ENCODE data around the gene LENEP.
"Not testable (repeated sequence)": the region's sequence is repeated elsewhere in the genome, so short reads cannot be mapped to it uniquely, and the experiment has no call there.

The LENEP gene

DNA sequence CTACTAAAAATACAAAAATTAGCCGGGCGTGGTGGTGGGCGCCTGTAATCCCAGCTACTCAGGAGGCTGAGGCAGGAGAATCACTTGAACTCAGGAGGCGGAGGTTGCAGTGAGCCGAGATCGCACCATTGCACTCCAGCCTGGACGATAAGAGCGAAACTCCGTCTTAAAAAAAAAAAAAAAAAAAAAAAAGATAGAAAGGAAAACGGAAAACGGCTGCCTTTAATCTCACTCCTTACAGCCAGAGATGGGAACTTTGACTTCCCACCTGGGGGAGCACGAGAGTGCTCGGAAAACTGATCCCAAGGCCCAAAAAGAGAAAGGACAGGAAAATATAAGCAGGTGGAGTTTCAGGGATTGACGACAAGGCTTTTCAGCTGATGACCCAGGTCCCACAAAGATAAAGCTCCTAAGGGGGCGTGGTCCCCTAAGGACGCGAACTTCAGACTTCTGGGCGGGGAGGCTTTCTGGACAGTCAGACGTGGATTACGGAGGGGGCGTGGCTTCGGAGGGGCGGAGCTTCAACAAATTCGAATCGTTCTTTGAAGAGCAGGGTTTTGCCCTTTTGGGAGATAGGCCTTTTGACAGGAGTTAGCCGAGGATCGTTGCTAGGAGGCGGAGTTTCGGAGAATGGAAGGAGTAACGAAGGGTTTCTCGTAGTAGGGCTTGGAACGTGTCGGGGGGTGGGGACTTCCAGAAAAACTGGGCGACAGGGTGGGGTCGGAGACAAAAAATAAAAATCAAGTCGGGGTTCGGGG lies 19.9 kb upstream of the LENEP start:
- TF ChIP-seq ZFX (IDR thresholded peaks at IDR 0.05) = no peak
- TF ChIP-seq, protein P1, sequence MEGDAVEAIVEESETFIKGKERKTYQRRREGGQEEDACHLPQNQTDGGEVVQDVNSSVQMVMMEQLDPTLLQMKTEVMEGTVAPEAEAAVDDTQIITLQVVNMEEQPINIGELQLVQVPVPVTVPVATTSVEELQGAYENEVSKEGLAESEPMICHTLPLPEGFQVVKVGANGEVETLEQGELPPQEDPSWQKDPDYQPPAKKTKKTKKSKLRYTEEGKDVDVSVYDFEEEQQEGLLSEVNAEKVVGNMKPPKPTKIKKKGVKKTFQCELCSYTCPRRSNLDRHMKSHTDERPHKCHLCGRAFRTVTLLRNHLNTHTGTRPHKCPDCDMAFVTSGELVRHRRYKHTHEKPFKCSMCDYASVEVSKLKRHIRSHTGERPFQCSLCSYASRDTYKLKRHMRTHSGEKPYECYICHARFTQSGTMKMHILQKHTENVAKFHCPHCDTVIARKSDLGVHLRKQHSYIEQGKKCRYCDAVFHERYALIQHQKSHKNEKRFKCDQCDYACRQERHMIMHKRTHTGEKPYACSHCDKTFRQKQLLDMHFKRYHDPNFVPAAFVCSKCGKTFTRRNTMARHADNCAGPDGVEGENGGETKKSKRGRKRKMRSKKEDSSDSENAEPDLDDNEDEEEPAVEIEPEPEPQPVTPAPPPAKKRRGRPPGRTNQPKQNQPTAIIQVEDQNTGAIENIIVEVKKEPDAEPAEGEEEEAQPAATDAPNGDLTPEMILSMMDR (conservative IDR thresholded peaks at IDR 0.05) = no peak
- H3K27ac ChIP-seq = peak overlapping the region; percentile 84

DNA sequence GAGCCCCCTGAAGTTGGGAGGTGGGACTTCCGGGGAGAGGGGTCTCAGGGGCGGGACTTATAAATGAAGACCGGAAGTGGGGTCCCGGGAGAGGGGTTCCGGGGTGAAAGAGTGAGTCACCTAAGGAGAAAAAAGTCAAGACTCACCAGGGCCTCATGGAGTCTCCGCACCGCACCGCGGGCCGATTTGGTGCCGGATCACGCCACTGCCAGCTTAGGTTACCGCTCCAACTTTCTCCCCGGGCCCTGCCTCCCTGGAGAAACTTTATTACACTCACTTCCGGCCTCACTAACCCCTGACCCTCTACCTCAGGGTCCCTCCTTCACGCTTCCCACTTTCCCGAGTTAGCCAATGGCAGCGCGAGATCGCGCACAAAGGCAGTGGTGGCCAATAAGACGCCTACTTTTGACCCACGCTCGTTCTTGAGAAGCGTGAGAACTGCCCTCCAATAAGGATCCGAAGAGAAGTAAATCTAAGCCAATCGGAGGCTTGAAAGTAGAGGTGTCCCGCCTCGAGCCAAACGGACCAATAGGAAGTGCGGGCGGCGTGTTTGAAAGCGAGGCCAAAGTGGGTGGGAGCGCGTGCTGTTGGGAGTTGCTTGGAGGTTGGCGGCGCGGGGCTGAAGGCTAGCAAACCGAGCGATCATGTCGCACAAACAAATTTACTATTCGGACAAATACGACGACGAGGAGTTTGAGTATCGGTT lies 19.1 kb upstream of the LENEP start, which contains the start of gene CKS1B:
TSS of gene CKS1B (plus strand) at position 580 of the 706 bp plus-strand sequence. CDS start at position 645, 65 bp downstream.
- H3K27ac ChIP-seq = peak within 1 kb of the TSS; percentile 84
- TF ChIP-seq ZFX (IDR thresholded peaks at IDR 0.05) = no peak
- TF ChIP-seq, protein P1 (conservative IDR thresholded peaks at IDR 0.05) = no peak

DNA sequence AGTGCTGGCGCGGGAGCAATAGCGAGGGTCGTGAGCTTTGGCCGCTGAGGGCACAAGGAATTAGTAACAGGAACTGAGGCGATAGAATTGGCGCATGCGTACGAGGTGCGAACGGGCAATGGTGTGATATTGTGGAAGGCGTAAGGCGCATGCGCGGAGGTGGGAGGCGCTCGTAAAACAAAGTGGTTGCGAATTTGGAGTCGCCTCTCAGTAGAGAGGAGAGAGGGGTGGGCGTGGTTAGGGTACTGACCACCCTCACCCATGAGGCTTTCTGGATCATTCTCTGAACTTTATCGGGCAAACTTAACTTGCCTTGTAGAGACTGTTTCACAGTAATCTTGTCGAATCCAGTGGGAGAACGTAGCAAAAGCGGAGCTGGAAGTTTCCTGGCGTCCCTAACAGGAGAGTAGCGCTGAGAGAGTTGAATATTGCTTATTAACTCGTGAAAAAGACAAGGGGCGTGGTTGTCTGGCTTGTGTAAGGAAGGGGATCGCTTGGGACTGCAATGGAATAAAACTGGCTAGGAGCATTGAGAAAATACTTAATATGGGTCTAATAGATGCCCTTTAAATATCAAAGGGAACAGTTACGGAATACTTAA lies 18.5 kb upstream of the LENEP start:
- TF ChIP-seq ZFX (IDR thresholded peaks at IDR 0.05) = no peak
- TF ChIP-seq, protein P1 (conservative IDR thresholded peaks at IDR 0.05) = no peak
- peak overlapping the region; percentile 84 for H3K27ac ChIP-seq

DNA sequence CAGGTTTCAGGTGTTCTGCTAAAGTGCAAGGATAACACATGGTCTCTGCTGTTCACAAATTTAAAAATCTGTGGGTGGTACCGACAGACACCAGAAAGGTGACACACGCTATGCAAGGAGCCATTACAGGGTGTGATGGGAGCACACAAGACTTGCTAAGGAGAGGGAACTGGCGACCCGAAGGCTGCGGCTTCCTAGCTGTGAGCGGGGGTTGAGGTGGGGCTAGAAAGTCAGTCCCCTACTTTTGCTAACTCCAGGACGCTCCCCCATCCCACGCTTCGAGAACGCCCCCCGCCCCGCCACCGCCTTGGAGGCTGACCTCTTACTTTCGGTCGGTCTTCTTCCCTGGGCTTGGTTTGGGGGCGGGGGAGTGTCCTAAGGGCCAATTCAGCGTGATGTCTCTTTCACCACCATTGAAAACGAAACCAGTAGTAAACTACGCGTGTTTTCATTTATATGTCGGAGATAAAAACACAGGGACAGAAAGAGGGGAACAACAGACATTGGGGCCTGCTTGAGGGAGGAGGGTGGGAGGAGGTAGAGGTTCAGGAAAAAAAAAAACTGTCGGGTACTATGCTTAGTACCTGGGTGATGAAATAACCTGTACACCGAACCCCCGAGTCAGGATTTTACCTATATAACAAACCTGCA lies 17.9 kb upstream of the LENEP start:
- TF ChIP-seq ZFX (IDR thresholded peaks at IDR 0.05) = no peak
- TF ChIP-seq, protein P1 (conservative IDR thresholded peaks at IDR 0.05) = no peak
- H3K27ac ChIP-seq = peak overlapping the region; percentile 84

DNA sequence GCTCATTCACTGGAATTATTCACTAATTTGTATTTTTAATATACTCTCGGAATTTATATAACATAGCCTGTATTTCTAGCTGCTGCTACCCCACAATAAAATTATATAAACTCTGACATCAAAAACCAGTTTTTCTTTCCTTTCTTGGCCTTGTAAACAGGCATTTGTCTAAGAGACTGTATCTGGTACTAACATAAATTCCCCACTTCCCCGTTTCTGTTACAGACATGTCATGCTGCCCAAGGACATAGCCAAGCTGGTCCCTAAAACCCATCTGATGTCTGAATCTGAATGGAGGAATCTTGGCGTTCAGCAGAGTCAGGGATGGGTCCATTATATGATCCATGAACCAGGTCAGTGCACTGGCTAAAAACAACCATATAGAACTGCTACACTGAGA lies 15.6 kb upstream of the LENEP start:
- not testable (repeated sequence) for H3K27ac ChIP-seq

DNA sequence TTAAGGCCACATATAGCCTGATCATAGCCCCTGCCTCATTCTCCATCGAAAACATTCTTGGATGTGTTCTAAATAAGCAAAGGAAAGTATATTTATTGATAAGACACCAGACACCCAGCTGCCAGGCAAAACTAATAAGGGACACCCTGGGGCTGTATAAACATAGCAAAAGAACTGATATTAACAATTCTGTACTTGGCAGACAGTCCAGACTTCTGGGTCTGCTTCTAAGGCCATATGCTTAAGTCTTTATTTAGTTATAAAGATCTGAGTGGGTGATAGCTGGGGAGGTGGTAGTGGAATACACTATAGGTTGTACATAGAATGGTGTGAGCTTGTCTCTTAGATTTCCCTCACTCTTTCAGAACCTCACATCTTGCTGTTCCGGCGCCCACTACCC lies 15.0 kb upstream of the LENEP start:
- TF ChIP-seq, protein P1 (conservative IDR thresholded peaks at IDR 0.05) = no peak
- TF ChIP-seq ZFX (IDR thresholded peaks at IDR 0.05) = no peak
- H3K27ac ChIP-seq = no peak overlapping the region

DNA sequence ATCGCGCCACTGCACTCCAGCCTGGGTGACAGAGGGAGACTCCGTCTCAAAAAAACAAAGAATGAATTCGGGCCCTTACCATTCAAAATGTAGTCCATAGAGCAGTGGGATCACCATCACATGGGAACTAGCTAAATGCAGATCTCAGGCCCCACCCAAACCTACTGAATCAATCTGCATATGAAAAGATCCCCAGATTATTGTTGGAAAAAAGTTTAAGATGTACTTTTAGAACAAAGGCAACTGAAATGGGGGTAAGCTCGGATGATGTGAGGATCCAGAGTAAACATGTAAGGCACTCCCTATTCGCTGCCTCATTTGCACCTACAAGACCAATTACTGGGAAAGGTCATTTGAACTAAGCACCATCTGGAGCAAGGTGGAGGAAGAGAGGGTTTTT lies 11.0 kb upstream of the LENEP start:
- no peak for TF ChIP-seq ZFX (IDR thresholded peaks at IDR 0.05)
- TF ChIP-seq, protein P1 (conservative IDR thresholded peaks at IDR 0.05) = no peak
- peak overlapping the region; percentile 82 for H3K27ac ChIP-seq

Data from C4-2B (cell line).